B cell (primary cell): Measurements from ENCODE around the gene C3orf18. TPM values are rescaled to one million over a fixed set of nuclear protein-coding genes. Genes with fewer than 3 reads are reported as not detected.

ENCODE experiments used
- ATAC-seq: fragments of 200-7000 bp; cut with Tn5 transposase; one replicate; pipeline ENCODE4 v1.10.0; 2021; ENCODE audit warnings: low read depth, mild to moderate bottlenecking, moderate number of reproducible peaks, moderate library complexity
- CTCF ChIA-PET: fragments of 350-600 bp; sonication (Branson Sonifier 250); formaldehyde crosslinking; loops from one replicate; lab custom pipeline; 2021; ENCODE audit warnings: antibody characterized with exemption, inconsistent platforms; lab: Charles Lee
- POLR2A ChIA-PET: fragments of 350-600 bp; sonication (Branson Sonifier 250); formaldehyde crosslinking; loops from one replicate; lab custom pipeline; 2021; ENCODE audit warnings: antibody characterized with exemption; lab: Charles Lee
- DNase-seq: peaks from one replicate; pipeline ENCODE4 v3.0.0; 2013
- H2AFZ ChIP-seq: 2 replicates; pipeline ENCODE4 v1.6.1; 2012; ENCODE audit warnings: mild to moderate bottlenecking, low read depth, low read length; ENCODE audit not compliant: insufficient read depth, poor library complexity, severe bottlenecking
- H3K27ac ChIP-seq, 2 donors: 1 replicate in 1 of 2; 2 replicates in 1 of 2; pipeline ENCODE4 v1.5.1; 2012 to 2013; ENCODE audit warnings: low read length in 2 of 2, mild to moderate bottlenecking in 2 of 2, moderate library complexity in 1 of 2
- H3K27me3 ChIP-seq, 4 experiments: fragments of 200-600 bp in 1 of 4; sonication (generic) in 1 of 4; replicated peaks in 1 of 4; 1 replicate in 2 of 4; 2 replicates in 2 of 4; pipeline versions ENCODE4 v1.6.1 to v1.7.0; 2013 to 2016; ENCODE audit warnings: low read length in 3 of 4, mild to moderate bottlenecking in 2 of 4, mixed read lengths in 1 of 4, moderate library complexity in 1 of 4; ENCODE audit not compliant: insufficient read depth in 4 of 4, control insufficient read depth in 3 of 4; ENCODE audit errors: control extremely low read depth in 1 of 4
- H3K36me3 ChIP-seq, 2 experiments: replicated peaks in 1 of 2; 1 replicate in 1 of 2; 2 replicates in 1 of 2; pipeline versions ENCODE4 v1.6.1 to v1.7.1; 2013; ENCODE audit warnings: low read length in 1 of 2; ENCODE audit not compliant: insufficient read depth in 2 of 2, control insufficient read depth in 1 of 2; ENCODE audit errors: control extremely low read depth in 1 of 2, extremely low read depth in 1 of 2
- H3K4me1 ChIP-seq, 2 donors: fragments of 200-600 bp in 1 of 2; sonication (generic) in 1 of 2; 1 replicate in 1 of 2; 2 replicates in 1 of 2; pipeline versions ENCODE4 v1.5.1 to v1.6.1; 2013 to 2017; ENCODE audit warnings: low read length in 2 of 2; ENCODE audit not compliant: control insufficient read depth in 2 of 2, insufficient read depth in 2 of 2
- H3K4me2 ChIP-seq: replicated peaks from 2 replicates; pipeline ENCODE3; 2012; ENCODE audit warnings: mild to moderate bottlenecking, low read depth, low read length; ENCODE audit not compliant: poor library complexity, severe bottlenecking
- H3K4me3 ChIP-seq, 5 experiments: fragments of 200-600 bp in 1 of 5; sonication (generic) in 1 of 5; 1 replicate in 3 of 5; 2 replicates in 2 of 5; pipeline versions ENCODE4 v1.5.1 to v1.7.0; 2011 to 2016; ENCODE audit warnings: low read length in 4 of 5, mild to moderate bottlenecking in 4 of 5, low read depth in 2 of 5, control low read depth in 1 of 5, moderate library complexity in 1 of 5; ENCODE audit not compliant: insufficient read depth in 1 of 5; ENCODE audit errors: control extremely low read depth in 1 of 5, extremely low read depth in 1 of 5
- H3K79me2 ChIP-seq: fragments of 200-600 bp; sonication (generic); one replicate; pipeline ENCODE4 v1.6.0; 2016; ENCODE audit warnings: low read length; ENCODE audit not compliant: control insufficient read depth, insufficient read depth
- H3K9ac ChIP-seq: fragments of 200-600 bp; sonication (generic); 2 replicates; pipeline ENCODE4 v1.6.1; 2017; ENCODE audit warnings: mild to moderate bottlenecking, low read length, moderate library complexity
- H3K9me3 ChIP-seq, 3 donors: one replicate each; pipeline versions ENCODE4 v1.6.1 to v1.7.1; 2013; ENCODE audit warnings: low read length in 2 of 3; ENCODE audit not compliant: control insufficient read depth in 2 of 3, insufficient read depth in 1 of 3; ENCODE audit errors: control extremely low read depth in 1 of 3
- H4K20me1 ChIP-seq: 2 replicates; pipeline ENCODE4 v1.6.0; 2012; ENCODE audit warnings: mild to moderate bottlenecking, low read length; ENCODE audit not compliant: insufficient read depth, control insufficient read depth, poor library complexity, severe bottlenecking
- H3K27ac Mint-ChIP-seq: one replicate; pipeline ENCODE4 v1.8.0; 2021; ENCODE audit warnings: mixed read lengths
- H3K27me3 Mint-ChIP-seq: one replicate; pipeline ENCODE4 v1.8.0; 2021; ENCODE audit warnings: mixed read lengths
- H3K4me1 Mint-ChIP-seq: one replicate; pipeline ENCODE4 v1.8.0; 2021; ENCODE audit warnings: mixed read lengths
- H3K4me3 Mint-ChIP-seq: one replicate; pipeline ENCODE4 v1.8.0; 2021; ENCODE audit warnings: mixed read lengths
- H3K9me3 Mint-ChIP-seq: one replicate; pipeline ENCODE4 v1.8.0; 2022; ENCODE audit warnings: mixed read lengths; ENCODE audit not compliant: insufficient read depth
- EZH2 ChIP-seq: IDR thresholded peaks from 2 replicates; pipeline ENCODE4 v1.6.1; 2012; ENCODE audit warnings: borderline replicate concordance, low read depth, mild to moderate bottlenecking, moderate library complexity, low read length; ENCODE audit not compliant: insufficient read depth, poor library complexity, severe bottlenecking
- WGBS: methylation state at CpG from one replicate; pipeline ENCODE4 v1.1.5; 2013; ENCODE audit warnings: missing lambda C conversion rate; ENCODE audit not compliant: insufficient coverage; 5-methylcytosine and 5-hydroxymethylcytosine counted together
- intact Hi-C: fragments of 100-400 bp; cut with micrococcal nuclease; formaldehyde crosslinking; loops from one replicate; pipeline ENCODE4 v1.10.0; 2022
- polyA plus RNA-seq: library from polyadenylated mRNA; depleted of rRNA; stranded (reverse); fragments of >200 nt; gene quantifications from 2 replicates; pipeline ENCODE4 v1.2.3, GENCODE V29; 2012
- total RNA-seq, 2 donors: library from RNA; stranded (reverse); fragments of 120-200 nt in 1 of 2; gene quantifications; 1 replicate in 1 of 2; 2 replicates in 1 of 2; pipeline versions ENCODE4 v1.2.3 to v1.2.4, GENCODE V29; 2013 to 2022
- TF ChIP-seq, protein P1 (sequence below): fragments of 200-600 bp; IDR thresholded peaks from one replicate; pipeline ENCODE4 v1.8.0; 2022; ENCODE audit warnings: antibody characterized with exemption, mild to moderate bottlenecking

Gene C3orf18
- total and polyA plus RNA-seq, 2 donors (not counting 1 experiment from before 2014, with no cell fraction given) = 14.3 to 15.4 TPM

DNA sequence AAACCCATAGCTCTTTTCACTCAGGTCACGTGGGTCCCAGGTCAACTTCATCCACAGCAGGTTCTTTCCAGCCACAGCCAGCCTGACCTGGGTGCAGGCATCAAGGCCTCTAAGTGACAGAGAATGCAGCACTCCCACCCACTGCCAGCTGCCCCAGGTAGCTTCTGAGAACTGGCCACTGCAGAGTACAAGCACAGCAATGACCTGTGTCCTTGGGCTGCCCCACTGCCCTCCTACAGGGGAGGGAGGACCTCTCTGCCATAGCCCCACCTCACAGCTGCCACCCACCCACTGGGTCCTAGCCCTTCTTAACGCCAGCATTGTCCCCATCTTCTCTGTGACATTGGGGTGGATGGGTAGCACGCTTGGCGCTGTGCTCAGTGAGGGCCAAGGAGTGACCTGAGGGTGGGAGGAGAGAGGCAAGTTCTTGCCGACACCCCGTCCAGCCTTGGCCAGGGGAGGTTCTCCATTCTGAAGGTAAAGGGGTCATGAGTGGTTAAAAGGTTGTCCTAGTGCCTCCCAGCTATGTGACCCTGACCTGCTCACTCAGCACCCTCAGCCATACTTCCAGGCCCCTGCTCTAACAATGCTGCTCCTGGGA is 31.7 kb upstream of the C3orf18 start:
- Histone ChIP-seq H3K79me2 (no peaks in the 10 kb centered on the region), H2AFZ (no peak overlapping the region), H3K4me1 (peaks cover 22 to 28% of the 10 kb centered on the region in 2 donors), H3K4me3 (no peak overlapping the region), H3K9me3 (no peaks in the 10 kb centered on the region), H3K36me3 (no peaks in the 10 kb centered on the region), H3K4me2 (no peak overlapping the region), H3K27me3 (no peaks in the 10 kb centered on the region), H3K27ac (no peak overlapping the region), H4K20me1 (no peaks in the 10 kb centered on the region), H3K9ac (no peak overlapping the region)
- ATAC-seq = no peak
- Mint-ChIP-seq H3K4me1 (peaks cover 25% of the 10 kb centered on the region), H3K4me3 (no peak overlapping the region), H3K27ac (no peak overlapping the region), H3K27me3 (no peaks in the 10 kb centered on the region), H3K9me3 (no peaks in the 10 kb centered on the region)
- intact Hi-C loops = no loop called here
- TF ChIP-seq, protein P1, sequence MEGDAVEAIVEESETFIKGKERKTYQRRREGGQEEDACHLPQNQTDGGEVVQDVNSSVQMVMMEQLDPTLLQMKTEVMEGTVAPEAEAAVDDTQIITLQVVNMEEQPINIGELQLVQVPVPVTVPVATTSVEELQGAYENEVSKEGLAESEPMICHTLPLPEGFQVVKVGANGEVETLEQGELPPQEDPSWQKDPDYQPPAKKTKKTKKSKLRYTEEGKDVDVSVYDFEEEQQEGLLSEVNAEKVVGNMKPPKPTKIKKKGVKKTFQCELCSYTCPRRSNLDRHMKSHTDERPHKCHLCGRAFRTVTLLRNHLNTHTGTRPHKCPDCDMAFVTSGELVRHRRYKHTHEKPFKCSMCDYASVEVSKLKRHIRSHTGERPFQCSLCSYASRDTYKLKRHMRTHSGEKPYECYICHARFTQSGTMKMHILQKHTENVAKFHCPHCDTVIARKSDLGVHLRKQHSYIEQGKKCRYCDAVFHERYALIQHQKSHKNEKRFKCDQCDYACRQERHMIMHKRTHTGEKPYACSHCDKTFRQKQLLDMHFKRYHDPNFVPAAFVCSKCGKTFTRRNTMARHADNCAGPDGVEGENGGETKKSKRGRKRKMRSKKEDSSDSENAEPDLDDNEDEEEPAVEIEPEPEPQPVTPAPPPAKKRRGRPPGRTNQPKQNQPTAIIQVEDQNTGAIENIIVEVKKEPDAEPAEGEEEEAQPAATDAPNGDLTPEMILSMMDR = no peak
- no peak for TF ChIP-seq EZH2
- POLR2A ChIA-PET = no interaction called here
- WGBS = 96% methylated on average over 4 of the region's 6 CpGs
- CTCF ChIA-PET = interaction anchor here (0.8 to 2.0 kb wide), 4 partner anchors 12 to 27 kb away, joined by 3 to 5 read pairs (median 4); partner anchors contain the start of genes CISH and MAPKAPK3
- no peak for DNase-seq

DNA sequence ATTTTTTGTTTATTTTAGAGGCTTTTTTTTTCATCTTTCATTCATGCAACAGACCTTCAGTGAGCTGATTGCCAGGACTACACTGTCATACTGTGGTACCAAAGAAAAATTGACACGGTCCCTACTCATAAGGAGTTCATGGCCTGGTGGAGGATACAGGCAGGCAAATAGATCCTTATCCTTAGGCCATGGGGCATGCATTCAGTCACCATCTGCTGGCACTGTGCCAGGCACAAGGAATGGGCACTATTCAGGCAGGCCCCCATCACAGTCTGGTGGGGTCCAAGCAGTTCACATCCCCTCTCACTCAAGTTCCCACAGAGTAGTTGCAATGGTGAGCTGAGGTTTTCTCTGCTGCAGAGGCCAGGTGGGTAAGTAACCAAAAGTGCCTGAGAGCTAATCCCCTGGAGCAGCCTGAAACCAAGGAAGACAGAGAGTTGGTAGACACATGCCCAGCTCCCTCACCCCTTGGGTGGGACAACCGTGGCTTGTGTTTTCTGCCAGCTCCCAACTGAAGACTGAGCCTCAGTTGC is 26.8 kb upstream of the C3orf18 start:
- Mint-ChIP-seq H3K27me3 (no peaks in the 10 kb centered on the region), H3K4me3 (no peak overlapping the region), H3K9me3 (no peaks in the 10 kb centered on the region), H3K4me1 (peaks cover 18% of the 10 kb centered on the region), H3K27ac (no peak overlapping the region)
- no CpG with 5 or more reads among the region's 2 CpGs for WGBS
- Histone ChIP-seq H3K9ac (no peak overlapping the region), H3K79me2 (no peaks in the 10 kb centered on the region), H3K27ac (no peak overlapping the region), H3K9me3 (no peaks in the 10 kb centered on the region), H3K4me3 (no peak overlapping the region), H3K4me1 (peaks cover 18 to 31% of the 10 kb centered on the region in 2 donors), H2AFZ (no peak overlapping the region), H3K36me3 (no peaks in the 10 kb centered on the region), H3K4me2 (no peak overlapping the region), H3K27me3 (no peaks in the 10 kb centered on the region), H4K20me1 (no peaks in the 10 kb centered on the region)
- intact Hi-C loops = no loop called here
- TF ChIP-seq EZH2 = no peak
- TF ChIP-seq, protein P1 = no peak
- POLR2A ChIA-PET = no interaction called here
- CTCF ChIA-PET = interaction anchor here (10.4 to 11.1 kb wide), 2 partner anchors 18 to 21 kb away, joined by 116 to 204 read pairs; partner anchors contain the start of genes CISH, HEMK1 and MAPKAPK3
- DNase-seq (no peak), ATAC-seq (no peak)
